B cell (primary cell): Measurements from ENCODE around the gene KCNC4. TPM values are rescaled to one million over a fixed set of nuclear protein-coding genes. Genes with fewer than 3 reads are reported as not detected.

Experiments
- ATAC-seq: fragments of 200-7000 bp; cut with Tn5 transposase; one replicate; pipeline ENCODE4 v1.10.0; 2021; ENCODE audit warnings: low read depth, mild to moderate bottlenecking, moderate number of reproducible peaks, moderate library complexity
- CTCF ChIA-PET: fragments of 350-600 bp; sonication (Branson Sonifier 250); formaldehyde crosslinking; loops from one replicate; lab custom pipeline; 2021; ENCODE audit warnings: antibody characterized with exemption, inconsistent platforms; lab: Charles Lee
- POLR2A ChIA-PET: fragments of 350-600 bp; sonication (Branson Sonifier 250); formaldehyde crosslinking; loops from one replicate; lab custom pipeline; 2021; ENCODE audit warnings: antibody characterized with exemption; lab: Charles Lee
- DNase-seq: peaks from one replicate; pipeline ENCODE4 v3.0.0; 2013
- H2AFZ ChIP-seq: 2 replicates; pipeline ENCODE4 v1.6.1; 2012; ENCODE audit warnings: mild to moderate bottlenecking, low read depth, low read length; ENCODE audit not compliant: insufficient read depth, poor library complexity, severe bottlenecking
- H3K27ac ChIP-seq, 2 donors: 1 replicate in 1 of 2; 2 replicates in 1 of 2; pipeline ENCODE4 v1.5.1; 2012 to 2013; ENCODE audit warnings: low read length in 2 of 2, mild to moderate bottlenecking in 2 of 2, moderate library complexity in 1 of 2
- H3K27me3 ChIP-seq, 4 experiments: fragments of 200-600 bp in 1 of 4; sonication (generic) in 1 of 4; replicated peaks in 1 of 4; 1 replicate in 2 of 4; 2 replicates in 2 of 4; pipeline versions ENCODE4 v1.6.1 to v1.7.0; 2013 to 2016; ENCODE audit warnings: low read length in 3 of 4, mild to moderate bottlenecking in 2 of 4, mixed read lengths in 1 of 4, moderate library complexity in 1 of 4; ENCODE audit not compliant: insufficient read depth in 4 of 4, control insufficient read depth in 3 of 4; ENCODE audit errors: control extremely low read depth in 1 of 4
- H3K36me3 ChIP-seq, 2 experiments: replicated peaks in 1 of 2; 1 replicate in 1 of 2; 2 replicates in 1 of 2; pipeline versions ENCODE4 v1.6.1 to v1.7.1; 2013; ENCODE audit warnings: low read length in 1 of 2; ENCODE audit not compliant: insufficient read depth in 2 of 2, control insufficient read depth in 1 of 2; ENCODE audit errors: control extremely low read depth in 1 of 2, extremely low read depth in 1 of 2
- H3K4me1 ChIP-seq, 2 donors: fragments of 200-600 bp in 1 of 2; sonication (generic) in 1 of 2; 1 replicate in 1 of 2; 2 replicates in 1 of 2; pipeline versions ENCODE4 v1.5.1 to v1.6.1; 2013 to 2017; ENCODE audit warnings: low read length in 2 of 2; ENCODE audit not compliant: control insufficient read depth in 2 of 2, insufficient read depth in 2 of 2
- H3K4me2 ChIP-seq: replicated peaks from 2 replicates; pipeline ENCODE3; 2012; ENCODE audit warnings: mild to moderate bottlenecking, low read depth, low read length; ENCODE audit not compliant: poor library complexity, severe bottlenecking
- H3K4me3 ChIP-seq, 5 experiments: fragments of 200-600 bp in 1 of 5; sonication (generic) in 1 of 5; 1 replicate in 3 of 5; 2 replicates in 2 of 5; pipeline versions ENCODE4 v1.5.1 to v1.7.0; 2011 to 2016; ENCODE audit warnings: low read length in 4 of 5, mild to moderate bottlenecking in 4 of 5, low read depth in 2 of 5, control low read depth in 1 of 5, moderate library complexity in 1 of 5; ENCODE audit not compliant: insufficient read depth in 1 of 5; ENCODE audit errors: control extremely low read depth in 1 of 5, extremely low read depth in 1 of 5
- H3K79me2 ChIP-seq: fragments of 200-600 bp; sonication (generic); one replicate; pipeline ENCODE4 v1.6.0; 2016; ENCODE audit warnings: low read length; ENCODE audit not compliant: control insufficient read depth, insufficient read depth
- H3K9ac ChIP-seq: fragments of 200-600 bp; sonication (generic); 2 replicates; pipeline ENCODE4 v1.6.1; 2017; ENCODE audit warnings: mild to moderate bottlenecking, low read length, moderate library complexity
- H3K9me3 ChIP-seq, 3 donors: one replicate each; pipeline versions ENCODE4 v1.6.1 to v1.7.1; 2013; ENCODE audit warnings: low read length in 2 of 3; ENCODE audit not compliant: control insufficient read depth in 2 of 3, insufficient read depth in 1 of 3; ENCODE audit errors: control extremely low read depth in 1 of 3
- H4K20me1 ChIP-seq: 2 replicates; pipeline ENCODE4 v1.6.0; 2012; ENCODE audit warnings: mild to moderate bottlenecking, low read length; ENCODE audit not compliant: insufficient read depth, control insufficient read depth, poor library complexity, severe bottlenecking
- H3K27ac Mint-ChIP-seq: one replicate; pipeline ENCODE4 v1.8.0; 2021; ENCODE audit warnings: mixed read lengths
- H3K27me3 Mint-ChIP-seq: one replicate; pipeline ENCODE4 v1.8.0; 2021; ENCODE audit warnings: mixed read lengths
- H3K4me1 Mint-ChIP-seq: one replicate; pipeline ENCODE4 v1.8.0; 2021; ENCODE audit warnings: mixed read lengths
- H3K4me3 Mint-ChIP-seq: one replicate; pipeline ENCODE4 v1.8.0; 2021; ENCODE audit warnings: mixed read lengths
- H3K9me3 Mint-ChIP-seq: one replicate; pipeline ENCODE4 v1.8.0; 2022; ENCODE audit warnings: mixed read lengths; ENCODE audit not compliant: insufficient read depth
- EZH2 ChIP-seq: IDR thresholded peaks from 2 replicates; pipeline ENCODE4 v1.6.1; 2012; ENCODE audit warnings: borderline replicate concordance, low read depth, mild to moderate bottlenecking, moderate library complexity, low read length; ENCODE audit not compliant: insufficient read depth, poor library complexity, severe bottlenecking
- WGBS: methylation state at CpG from one replicate; pipeline ENCODE4 v1.1.5; 2013; ENCODE audit warnings: missing lambda C conversion rate; ENCODE audit not compliant: insufficient coverage; 5-methylcytosine and 5-hydroxymethylcytosine counted together
- intact Hi-C: fragments of 100-400 bp; cut with micrococcal nuclease; formaldehyde crosslinking; loops from one replicate; pipeline ENCODE4 v1.10.0; 2022
- polyA plus RNA-seq: library from polyadenylated mRNA; depleted of rRNA; stranded (reverse); fragments of >200 nt; gene quantifications from 2 replicates; pipeline ENCODE4 v1.2.3, GENCODE V29; 2012
- total RNA-seq, 2 donors: library from RNA; stranded (reverse); fragments of 120-200 nt in 1 of 2; gene quantifications; 1 replicate in 1 of 2; 2 replicates in 1 of 2; pipeline versions ENCODE4 v1.2.3 to v1.2.4, GENCODE V29; 2013 to 2022
- TF ChIP-seq, protein P1 (sequence below): fragments of 200-600 bp; IDR thresholded peaks from one replicate; pipeline ENCODE4 v1.8.0; 2022; ENCODE audit warnings: antibody characterized with exemption, mild to moderate bottlenecking

Gene KCNC4
- total and polyA plus RNA-seq, 2 donors (not counting 1 experiment from before 2014, with no cell fraction given), result 3.2 to 24.1 TPM

DNA sequence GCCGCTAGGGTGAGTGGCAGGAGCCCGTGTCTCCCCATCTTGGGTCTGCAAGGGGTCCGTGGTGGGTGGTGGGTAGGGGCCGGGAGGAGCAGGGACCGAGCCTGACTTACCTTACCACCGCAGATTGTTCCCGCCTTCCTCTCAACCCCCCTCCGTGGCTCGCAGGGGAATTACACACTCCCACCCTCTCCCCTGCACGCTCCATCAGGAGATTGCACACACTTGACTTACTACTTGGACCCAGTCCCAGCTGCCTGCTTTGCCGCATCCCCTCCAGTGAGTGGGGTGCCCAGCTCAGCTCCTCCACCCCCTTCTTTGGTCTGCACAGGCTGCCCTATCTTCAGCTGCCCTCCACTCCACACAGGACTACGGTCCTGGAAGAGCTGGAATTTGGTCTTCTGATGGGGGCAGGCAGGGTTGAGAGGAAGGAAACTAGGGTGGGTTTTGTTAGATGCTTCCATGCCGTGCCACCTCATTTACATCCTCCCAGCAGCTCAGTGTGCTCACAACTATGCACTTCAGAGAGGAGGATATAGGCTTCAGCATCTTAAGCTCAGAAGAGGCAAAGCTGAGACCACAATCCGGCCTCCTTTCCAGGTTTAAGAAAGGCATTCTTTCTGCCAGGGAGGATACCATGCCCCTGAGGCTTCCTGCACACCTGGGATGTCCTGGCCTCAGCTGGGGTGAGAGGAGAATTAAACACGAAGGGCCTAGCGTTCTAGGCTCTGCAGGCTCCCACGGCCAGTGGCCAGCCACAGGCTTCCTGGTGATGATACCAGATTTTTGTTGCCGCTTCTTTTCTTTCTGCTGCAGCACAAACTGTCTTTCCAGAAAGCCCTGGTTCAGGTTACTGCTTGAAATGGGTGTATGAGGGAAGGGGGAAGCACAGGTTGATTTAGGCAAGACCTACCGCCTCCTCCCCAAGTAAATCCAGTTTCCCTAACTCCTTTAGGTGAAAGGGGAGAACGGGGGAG lies 2.3 kb downstream of the KCNC4 start:
- Mint-ChIP-seq H3K4me1 (peaks cover 43% of the 10 kb centered on the region), H3K27ac (peak overlapping the region; percentile 66), H3K27me3 (no peaks in the 10 kb centered on the region), H3K9me3 (no peaks in the 10 kb centered on the region), H3K4me3 (peak overlapping the region; percentile 83)
- intact Hi-C loops, result no loop called here
- DNase-seq (peak; percentile 38), ATAC-seq (no peak)
- H3K79me2 ChIP-seq, result no peaks in the 10 kb centered on the region
- no peak for TF ChIP-seq EZH2
- TF ChIP-seq, protein P1, sequence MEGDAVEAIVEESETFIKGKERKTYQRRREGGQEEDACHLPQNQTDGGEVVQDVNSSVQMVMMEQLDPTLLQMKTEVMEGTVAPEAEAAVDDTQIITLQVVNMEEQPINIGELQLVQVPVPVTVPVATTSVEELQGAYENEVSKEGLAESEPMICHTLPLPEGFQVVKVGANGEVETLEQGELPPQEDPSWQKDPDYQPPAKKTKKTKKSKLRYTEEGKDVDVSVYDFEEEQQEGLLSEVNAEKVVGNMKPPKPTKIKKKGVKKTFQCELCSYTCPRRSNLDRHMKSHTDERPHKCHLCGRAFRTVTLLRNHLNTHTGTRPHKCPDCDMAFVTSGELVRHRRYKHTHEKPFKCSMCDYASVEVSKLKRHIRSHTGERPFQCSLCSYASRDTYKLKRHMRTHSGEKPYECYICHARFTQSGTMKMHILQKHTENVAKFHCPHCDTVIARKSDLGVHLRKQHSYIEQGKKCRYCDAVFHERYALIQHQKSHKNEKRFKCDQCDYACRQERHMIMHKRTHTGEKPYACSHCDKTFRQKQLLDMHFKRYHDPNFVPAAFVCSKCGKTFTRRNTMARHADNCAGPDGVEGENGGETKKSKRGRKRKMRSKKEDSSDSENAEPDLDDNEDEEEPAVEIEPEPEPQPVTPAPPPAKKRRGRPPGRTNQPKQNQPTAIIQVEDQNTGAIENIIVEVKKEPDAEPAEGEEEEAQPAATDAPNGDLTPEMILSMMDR, result no peak
- H3K27me3 ChIP-seq, result peaks cover 0 to 8% (median 0%) of the 10 kb centered on the region in 4 experiments
- H2AFZ ChIP-seq, result peak overlapping the region; percentile 76
- no peak overlapping the region for H3K27ac ChIP-seq
- H3K4me2 ChIP-seq, result peak overlapping the region; percentile 92
- peaks cover 0 to 4% (median 0%) of the 10 kb centered on the region in 3 donors for H3K9me3 ChIP-seq
- H4K20me1 ChIP-seq, result peaks cover 6% of the 10 kb centered on the region
- no peak overlapping the region for H3K9ac ChIP-seq
- H3K4me1 ChIP-seq, result peaks cover 17 to 31% of the 10 kb centered on the region in 2 donors
- 56% methylated on average over 9 of the region's 20 CpGs for WGBS
- ChIA-PET POLR2A (interaction anchor here (0.9 to 4.5 kb wide), 3 partner anchors 16 to 126 kb away, joined by 3 to 29 read pairs (median 4); partner anchors contain the start of gene RBM15), CTCF (interaction anchor here (1.0 to 24.7 kb wide), 8 partner anchors 9 to 284 kb away, joined by 3 to 838 read pairs (median 90); partner anchors contain the start of genes LAMTOR5, PROK1 and RBM15)
- no peak overlapping the region for H3K4me3 ChIP-seq
- H3K36me3 ChIP-seq, result no peaks in the 10 kb centered on the region
